HG03342 (cell line): ENCODE measurements around the gene ANP32E.
A peak's percentile ranks its signal among the peaks of the same experiment; 100 is the strongest.
"Not testable (repeated sequence)": the region's sequence is repeated elsewhere in the genome, so short reads cannot be mapped to it uniquely, and the experiment has no call there.

ENCODE experiments used
- ATAC-seq: cut with Tn5 transposase; IDR thresholded peaks from one replicate; pipeline ENCODE4 v1.9.1; 2021; ENCODE audit warnings: mild to moderate bottlenecking, moderate library complexity; ENCODE audit not compliant: unreplicated experiment

ANP32E gene

DNA sequence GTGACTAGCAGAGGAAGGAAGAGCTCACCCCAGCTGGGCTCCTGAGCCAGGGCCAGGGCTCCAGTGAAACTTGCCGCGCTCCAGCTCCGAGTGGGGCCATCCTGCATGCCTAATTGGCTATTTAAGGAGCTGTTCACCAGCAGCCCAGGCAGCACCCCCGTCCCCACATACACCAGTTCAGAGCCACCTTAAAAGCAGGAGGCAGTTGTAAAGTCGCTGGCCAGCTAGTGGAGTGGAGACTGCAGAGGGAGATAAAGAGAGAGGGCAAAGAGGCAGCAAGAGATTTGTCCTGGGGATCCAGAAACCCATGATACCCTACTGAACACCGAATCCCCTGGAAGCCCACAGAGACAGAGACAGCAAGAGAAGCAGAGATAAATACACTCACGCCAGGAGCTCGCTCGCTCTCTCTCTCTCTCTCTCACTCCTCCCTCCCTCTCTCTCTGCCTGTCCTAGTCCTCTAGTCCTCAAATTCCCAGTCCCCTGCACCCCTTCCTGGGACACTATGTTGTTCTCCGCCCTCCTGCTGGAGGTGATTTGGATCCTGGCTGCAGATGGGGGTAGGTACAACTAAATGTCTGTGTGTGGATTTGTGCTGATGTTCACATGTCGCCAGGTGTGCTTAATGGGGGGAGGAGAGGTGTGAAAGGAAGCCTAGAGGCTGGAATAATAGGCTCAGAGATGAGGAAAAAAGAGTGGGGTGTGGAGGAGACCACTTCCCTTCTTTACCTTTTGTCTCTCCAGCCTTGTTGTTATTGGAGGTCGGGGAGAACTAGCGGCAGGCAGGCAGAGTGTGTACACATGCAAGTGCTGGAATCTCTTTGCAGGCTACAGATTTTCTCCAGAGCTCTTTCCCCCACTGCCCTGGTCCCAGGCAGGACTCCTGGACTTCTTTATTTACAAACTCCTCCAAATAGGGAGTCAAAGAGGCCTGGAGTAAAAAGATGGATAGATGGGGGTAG is 22.0 kb upstream of the ANP32E start, which contains the start of gene CA14:
Gene CA14, plus strand, starts transcription at position 151 of the 962 bp plus-strand sequence. Its CDS starts 355 bp downstream, at position 506.
- no peak for ATAC-seq

DNA sequence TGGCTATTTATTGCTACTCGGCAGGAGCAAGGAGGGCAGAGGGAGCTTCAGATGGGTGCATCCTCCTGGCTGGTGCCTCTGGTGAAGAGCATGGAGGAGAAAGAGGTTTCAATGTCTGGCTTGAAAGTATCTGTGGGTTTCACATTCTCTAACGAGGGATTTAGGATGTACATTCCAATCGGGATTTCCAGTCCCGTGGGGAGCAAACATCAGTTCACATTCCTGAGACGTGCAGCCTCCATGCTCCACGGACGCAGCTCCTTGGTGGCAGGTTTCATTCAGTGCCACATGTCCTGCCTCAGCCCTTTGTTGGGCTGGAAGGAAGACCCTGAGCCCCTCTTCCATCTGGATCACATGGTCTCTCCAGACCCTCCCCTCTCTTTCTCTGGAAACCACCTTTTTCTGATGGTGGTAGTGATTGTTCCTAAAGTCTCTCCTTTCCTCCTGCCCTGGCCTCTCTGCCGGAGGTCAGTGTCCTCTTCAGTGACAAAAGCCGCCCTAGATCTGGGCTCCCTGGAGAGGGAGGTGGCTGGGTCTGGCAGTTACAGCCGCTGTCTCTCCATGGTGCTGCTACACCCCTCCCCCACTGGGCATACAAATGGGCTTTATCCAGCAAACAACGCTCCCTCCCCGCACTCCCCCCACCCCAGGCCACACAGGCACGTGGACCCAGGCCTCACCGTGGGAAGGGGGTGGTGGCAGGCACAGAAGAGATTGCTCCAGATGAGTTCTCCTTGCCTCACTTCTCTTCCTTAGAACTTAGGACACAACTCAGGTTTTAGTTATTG is 20.8 kb upstream of the ANP32E start:
- ATAC-seq = no peak

DNA sequence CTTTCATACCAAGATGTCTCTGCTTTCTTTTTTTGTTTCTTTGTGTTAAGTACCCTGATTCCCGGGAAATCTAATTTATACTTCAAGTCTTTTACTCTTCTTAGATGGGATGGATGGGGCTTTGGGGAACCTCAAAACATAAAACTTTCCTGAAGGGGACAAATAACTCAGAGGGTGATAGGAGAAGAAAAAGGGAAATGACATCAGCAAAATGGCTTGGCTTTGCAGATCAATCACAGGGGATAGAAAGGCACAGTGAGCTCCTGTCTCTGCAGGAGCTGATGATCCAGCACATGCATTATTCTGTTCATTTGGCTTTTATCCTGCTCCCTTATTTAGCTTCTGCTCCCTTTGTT is 20.3 kb upstream of the ANP32E start:
- ATAC-seq = no peak

DNA sequence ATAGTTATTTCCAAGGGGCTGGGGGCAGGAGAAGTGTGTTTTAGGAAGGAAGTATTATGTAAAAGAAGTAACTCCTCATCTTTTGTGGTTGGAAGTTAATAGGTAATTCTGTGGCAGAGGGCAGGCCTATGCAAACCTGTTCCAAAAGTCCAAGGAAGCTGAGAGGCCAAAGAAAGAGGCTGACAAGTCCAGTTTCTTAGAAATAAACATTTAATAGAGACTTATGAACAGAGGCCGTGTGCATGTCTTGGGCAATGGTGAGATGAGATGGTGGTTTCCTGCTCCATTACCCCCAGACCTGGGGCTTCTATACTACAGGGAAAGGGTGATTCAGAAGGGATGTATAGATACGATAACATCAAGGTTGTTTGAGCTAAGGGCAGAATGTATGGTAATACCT is 14.0 kb upstream of the ANP32E start:
- ATAC-seq = no peak

- no peak for ATAC-seq
These were observed 7.1 kb upstream of the ANP32E start for GRCh38 chr1:150243003-150243402.

DNA sequence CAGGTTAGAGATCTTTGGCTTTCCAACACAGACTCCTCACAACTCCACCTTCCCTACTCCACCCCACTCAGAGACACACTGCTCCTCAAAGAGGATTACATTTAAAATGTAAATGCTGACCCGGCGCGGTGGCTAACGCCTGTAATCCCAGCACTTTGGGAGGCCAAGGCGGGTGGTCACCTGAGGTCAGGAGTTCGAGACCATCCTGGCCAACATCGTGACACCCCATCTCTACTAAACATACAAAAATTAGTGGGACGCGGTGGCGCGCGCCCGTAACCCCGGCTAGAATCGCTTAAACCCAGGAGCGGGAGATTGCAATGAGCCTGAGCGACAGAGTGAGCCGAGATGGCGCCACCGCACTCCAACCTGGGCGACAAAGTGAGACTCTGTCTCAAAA is 1.8 kb upstream of the ANP32E start:
- no peak for ATAC-seq

GRCh38 chr1:150237176-150237575 is 1.3 kb upstream of the ANP32E start:
- ATAC-seq = not testable (repeated sequence)

DNA sequence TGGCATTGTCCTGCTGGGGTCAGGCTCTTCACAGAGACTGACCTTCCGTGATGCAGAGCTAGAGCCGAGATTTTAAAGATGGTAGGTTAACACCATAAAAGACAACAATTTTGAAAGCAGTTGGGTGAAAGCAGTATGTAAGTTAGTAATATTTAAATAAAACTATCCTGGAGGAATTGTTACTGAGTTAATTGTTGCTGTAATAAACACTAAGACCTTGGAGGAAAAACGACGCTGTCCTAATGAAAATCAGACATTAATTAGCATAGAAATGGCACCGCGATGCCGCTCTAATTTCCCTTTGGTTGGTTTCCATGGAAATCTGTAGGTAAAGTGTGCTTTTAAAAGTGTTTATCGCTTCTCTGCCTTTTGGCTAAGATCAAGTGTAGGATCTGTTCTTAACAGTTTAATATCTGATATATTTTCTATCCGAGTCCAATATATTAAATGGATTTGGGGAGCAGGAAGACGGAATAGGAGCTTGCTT is 745 bp upstream of the ANP32E start:
- no peak for ATAC-seq

DNA sequence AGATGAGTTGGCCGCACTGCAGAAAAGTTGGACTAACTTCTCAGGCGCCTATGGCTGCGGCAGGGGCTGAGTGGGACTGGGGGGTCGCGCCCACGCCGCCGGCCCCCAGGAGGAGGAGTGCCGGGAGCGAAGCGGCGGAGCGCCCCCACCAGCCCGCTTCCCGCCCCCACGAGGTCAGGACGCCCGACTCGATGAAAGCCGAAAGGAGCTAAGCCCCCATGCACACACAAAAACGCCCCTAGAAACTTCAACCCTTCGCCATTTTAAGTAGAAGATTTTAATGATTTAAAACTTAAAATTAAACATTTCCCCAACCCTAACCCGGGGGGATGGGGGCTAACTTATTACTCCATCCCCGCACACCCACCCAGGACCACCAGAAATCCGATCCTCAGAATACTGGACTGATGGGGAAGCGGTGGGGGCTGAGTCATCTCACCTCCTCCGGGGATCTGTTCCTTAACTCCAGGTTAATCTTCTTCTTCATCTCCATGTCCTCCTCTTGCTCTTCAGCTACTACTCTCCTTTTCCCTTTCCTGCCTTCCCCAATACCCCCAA is 539 bp downstream of the ANP32E start:
- ATAC-seq = no peak

GRCh38 chr1:150234566-150235293 is 1.2 kb downstream of the ANP32E start:
- peak; percentile 43 for ATAC-seq

DNA sequence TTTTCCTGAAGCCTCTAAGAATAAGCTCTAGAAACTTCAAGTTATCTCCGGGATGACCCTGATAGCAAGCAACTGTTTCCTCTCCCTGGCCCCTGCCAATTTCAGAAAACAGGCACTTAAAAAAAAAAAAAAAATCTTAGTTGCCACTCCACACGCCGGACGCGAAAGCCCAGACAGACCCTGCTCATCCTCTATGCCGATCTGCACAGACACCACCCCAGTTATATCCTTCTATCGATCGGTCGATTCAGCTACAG is 1.7 kb downstream of the ANP32E start:
- ATAC-seq = no peak

- ATAC-seq = no peak
These were observed 2.3 kb downstream of the ANP32E start for GRCh38 chr1:150233359-150234308.

DNA sequence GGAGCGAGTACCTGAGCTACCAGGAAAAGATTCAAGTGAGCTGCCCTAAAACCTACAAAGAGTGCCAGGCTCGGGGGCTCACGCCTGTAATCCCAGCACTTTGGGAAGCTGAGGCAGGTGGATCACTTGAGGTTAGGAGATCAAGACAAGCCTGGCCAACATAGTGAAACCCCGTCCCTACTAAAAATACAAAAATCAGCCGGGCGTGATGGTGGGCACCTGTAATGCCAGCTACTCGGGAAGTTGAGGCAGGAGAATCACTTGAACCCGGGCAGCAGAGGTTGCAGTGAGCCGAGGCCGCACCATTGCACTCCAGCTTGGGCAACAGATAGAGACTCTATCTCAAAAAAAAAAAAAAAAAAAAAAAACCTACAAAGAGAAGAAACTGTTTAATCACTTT is 3.0 kb downstream of the ANP32E start:
- ATAC-seq = not testable (repeated sequence)

DNA sequence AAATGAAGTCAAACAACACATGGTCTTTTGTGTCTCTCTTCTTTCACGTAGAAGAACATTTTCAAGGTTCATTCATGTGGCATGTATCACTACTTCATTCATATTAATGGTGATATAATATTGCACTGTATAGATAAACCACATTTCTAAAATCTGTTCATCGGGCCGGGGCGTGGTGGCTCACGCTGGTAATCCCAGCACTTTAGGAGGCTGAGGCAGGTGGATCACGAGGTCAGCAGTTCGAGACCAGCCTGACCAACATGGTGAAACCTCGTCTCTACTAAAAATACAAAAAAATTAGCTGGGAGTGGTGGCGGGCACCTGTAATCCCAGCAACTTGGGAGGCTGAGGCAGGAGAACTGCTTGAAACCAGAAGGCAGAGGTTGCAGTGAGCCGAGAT is 7.7 kb downstream of the ANP32E start:
- not testable (repeated sequence) for ATAC-seq

- ATAC-seq = no peak
These were observed 8.7 kb downstream of the ANP32E start for GRCh38 chr1:150227228-150227627.

DNA sequence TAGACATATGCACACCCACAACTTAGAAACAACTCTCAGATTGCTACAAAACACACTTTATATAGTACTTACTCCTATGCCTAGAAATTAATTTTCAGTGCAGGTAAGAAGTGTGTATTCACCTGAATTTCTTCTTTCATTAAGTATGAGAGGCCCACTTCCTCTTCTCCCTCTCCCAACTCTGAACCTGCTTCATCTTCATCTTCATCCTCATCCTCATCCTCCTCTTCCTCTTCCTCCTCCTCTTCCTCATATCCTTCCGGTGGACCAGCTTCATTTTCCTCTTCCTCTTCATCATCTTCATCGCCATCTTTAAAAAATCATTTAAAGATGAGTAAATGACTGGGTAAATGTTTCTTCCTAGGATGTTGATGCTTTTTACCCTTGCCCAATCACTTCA is 9.4 kb downstream of the ANP32E start:
- ATAC-seq = no peak

DNA sequence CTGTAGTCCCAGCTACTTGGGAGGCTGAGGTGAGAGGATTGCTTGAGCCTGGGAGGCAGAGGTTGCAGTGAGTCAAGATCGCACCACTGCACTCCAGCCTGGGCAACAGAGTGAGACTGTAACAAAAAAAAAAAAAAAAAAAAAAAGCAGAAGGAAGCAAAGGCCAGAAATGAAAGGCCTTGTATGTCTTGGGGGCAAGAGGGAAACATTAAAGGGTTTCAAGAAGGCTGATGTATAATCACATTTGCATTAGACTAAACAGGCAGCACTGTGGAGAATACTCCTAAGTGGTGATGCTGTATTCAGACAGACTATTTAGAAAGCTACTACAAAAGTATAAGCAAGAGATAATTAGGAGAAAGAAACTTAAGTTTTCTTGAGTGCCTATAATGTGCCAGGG is 10.4 kb downstream of the ANP32E start:
- ATAC-seq = no peak

DNA sequence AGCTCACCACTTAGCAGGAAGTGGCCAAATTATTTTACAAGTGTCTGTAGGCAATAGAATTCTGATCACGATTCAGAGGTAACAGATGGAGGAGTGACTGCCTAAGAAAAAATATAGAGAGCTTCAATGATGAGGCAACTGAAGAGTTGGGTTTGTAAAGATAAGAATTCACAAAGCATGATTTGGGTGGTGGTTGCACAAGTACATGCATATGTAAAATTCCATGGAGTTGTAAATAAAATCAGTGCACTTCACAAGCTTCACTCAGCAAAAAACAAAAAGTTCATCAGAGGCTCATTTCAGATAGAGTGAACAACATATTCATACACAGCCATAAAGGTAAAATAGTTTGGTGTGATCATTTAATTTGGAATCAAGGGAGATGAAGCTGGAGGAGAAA is 10.9 kb downstream of the ANP32E start:
- no peak for ATAC-seq

- ATAC-seq = no peak
These were observed 14.4 kb downstream of the ANP32E start for GRCh38 chr1:150221552-150221951.

DNA sequence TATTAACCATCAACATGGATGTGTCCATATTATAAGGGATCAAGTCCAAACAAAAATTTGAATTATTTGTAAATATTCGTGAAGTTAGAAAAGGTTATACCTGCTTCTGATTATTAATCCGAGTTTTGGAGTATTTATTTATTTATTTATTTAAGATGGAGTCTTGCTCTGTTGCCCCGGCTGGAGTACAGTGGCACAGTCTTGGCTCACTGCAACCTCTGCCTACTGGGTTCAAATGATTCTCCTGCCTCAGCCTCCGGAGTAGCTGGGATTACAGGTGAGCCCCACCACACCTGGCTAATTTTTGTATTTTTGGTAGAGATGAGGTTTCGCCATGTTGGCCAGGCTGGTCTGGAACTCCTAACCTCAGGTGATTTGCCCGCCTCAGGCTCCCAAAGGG is 20.1 kb downstream of the ANP32E start:
- ATAC-seq = not testable (repeated sequence)
